Activated CD4-positive, alpha-beta T cell treated with anti-CD3 and anti-CD28 coated beads, Interleukin-2, amount 50 U/mL, for 24 hours (primary cell): ENCODE data around the gene KPRP.

Experiments
- DNase-seq, 2 donors: peaks; one replicate each; pipeline ENCODE4 v3.0.0-alpha.2; 2020; ENCODE audit warnings: low read depth in 1 of 2, low spot score in 1 of 2

Gene KPRP, protein sequence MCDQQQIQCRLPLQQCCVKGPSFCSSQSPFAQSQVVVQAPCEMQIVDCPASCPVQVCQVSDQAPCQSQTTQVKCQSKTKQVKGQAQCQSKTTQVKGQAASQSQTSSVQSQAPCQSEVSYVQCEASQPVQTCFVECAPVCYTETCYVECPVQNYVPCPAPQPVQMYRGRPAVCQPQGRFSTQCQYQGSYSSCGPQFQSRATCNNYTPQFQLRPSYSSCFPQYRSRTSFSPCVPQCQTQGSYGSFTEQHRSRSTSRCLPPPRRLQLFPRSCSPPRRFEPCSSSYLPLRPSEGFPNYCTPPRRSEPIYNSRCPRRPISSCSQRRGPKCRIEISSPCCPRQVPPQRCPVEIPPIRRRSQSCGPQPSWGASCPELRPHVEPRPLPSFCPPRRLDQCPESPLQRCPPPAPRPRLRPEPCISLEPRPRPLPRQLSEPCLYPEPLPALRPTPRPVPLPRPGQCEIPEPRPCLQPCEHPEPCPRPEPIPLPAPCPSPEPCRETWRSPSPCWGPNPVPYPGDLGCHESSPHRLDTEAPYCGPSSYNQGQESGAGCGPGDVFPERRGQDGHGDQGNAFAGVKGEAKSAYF

DNA sequence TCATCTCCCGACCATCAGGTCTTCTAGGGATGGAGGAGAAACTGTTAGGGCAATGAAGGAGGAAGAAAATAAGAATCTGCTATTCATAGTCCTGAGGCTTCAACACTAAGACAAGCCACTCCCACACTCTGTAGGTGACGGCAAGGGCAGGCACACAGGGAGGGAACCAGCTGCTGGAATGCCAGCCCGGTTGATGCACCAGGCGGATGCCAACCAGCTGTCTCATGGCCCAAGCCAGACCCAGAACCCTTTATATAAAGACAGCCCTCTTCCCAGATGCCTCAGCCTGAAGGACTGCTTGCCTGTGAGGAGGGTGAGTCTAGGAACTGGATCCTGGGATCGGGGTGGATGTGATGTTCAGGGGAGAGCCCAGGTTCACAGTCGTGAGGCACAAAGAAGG, at the start of gene KPRP:
TSS of gene KPRP (plus strand) at position 279 of the 400 bp plus-strand sequence. CDS start 1,564 bp downstream, outside the sequence.
- no peak for DNase-seq

DNA sequence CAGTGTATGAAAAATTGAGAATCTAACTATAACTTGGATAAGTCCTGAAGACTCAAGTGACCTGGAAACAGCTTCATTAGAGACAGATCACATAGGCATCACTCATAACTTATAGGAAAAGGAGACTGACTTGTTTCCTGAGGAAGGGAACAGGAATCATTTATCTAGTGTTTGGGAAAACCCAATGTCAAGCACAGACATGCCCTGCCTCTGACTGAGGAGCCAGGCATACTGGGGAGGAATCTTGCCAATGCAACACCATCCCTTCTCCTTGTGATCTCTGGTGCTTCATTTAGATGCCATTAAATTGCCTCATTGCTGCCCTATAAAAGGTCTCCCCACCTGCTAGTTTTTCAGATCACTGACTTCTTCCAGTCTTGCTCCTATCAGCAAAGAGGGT, 39.6 kb upstream of the KPRP start:
- no peak for DNase-seq

DNA sequence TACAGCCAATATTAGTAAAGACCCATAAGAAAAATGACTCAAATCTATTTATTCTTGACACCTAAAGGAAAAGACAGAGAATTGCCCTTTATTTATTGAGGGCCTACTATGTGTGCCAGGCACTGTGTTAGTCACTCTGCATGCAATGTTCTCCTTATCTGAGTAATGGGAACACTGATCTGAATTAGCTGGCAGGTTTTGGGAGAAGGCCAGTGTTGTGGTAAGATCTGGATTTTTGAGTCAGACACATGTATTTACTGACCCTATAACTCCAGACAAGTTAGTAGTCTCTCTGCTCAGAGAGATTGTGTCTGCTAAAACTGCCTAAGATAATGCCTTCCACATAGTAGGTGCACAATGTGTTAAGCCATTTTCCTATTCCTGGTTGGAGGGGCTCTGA, 32.6 kb upstream of the KPRP start:
- DNase-seq, result no peak

DNA sequence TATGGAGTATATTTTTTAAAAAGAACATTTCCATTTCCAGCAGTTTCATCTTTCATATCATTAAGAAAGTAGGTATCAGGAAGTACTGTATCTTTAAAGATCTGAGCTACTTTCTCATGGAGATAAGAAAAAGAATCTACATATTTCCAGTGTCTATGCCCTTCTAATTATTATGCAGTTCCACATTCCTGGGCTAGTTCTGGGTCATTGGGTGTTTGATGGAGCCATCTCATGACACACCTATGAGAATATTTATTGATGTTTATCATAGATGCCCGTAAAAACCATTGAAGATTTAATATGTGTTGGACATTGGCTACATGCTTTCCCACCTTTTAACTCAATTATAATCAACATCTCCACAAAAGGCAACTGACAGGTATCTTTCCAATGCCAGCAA, 28.8 kb upstream of the KPRP start:
- DNase-seq, result no peak

DNA sequence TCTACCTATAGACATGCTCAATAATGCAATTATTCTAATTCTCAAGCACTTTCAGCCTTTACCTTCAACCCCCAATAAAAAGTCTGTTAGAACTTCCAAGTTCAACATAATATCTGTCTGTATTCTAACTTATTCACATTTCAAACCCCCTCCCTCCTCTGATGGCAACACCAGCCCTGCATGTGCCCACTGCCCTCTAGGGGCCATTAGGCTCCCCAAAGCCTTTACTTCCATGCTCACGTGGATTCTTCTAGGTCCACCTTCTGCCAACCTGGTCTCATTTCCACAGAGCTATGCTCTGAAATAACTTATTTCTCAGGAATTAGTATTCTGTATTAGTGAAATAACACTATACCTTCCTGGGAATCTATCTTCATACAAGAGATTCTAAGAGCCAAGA, 22.2 kb upstream of the KPRP start:
- DNase-seq, result no peak

DNA sequence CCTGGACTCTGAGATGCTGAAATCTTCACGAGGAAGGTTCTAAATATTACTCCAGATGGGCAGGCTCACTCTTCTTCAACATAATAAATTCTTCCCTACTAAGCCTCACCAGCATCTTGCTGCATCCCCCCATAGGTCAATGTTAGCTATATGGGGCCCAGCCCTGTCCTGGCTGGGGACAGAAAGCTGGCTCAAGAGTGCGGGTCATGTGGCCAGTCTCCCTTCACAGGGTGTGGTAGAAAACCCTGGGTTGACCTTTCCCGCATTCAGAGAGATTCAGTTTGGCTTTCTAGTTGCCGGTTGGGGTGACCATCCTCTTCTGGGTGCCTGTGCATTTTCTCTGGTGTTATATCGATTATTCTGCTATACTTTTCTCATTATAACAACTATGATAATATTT, 19.8 kb upstream of the KPRP start:
- no peak for DNase-seq

DNA sequence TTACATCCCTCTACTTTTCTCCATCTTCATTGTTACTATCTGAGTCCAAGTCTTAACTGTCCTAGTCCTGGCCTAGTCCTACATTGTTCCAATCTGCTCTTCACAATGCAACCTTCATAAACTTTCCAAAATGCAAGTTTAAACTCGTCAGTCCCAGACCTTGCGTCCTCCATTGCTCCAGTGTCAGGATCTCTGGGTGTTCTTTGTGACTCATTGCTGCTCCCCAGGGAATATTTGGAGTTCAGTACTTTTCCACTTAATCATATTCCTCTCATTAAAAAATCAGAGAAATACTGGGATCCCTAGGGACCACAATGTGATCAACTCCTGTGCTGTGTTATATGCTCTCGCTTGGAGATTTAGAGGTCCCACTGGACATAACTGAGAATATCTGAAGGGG, 18.0 kb upstream of the KPRP start:
- DNase-seq, result no peak

DNA sequence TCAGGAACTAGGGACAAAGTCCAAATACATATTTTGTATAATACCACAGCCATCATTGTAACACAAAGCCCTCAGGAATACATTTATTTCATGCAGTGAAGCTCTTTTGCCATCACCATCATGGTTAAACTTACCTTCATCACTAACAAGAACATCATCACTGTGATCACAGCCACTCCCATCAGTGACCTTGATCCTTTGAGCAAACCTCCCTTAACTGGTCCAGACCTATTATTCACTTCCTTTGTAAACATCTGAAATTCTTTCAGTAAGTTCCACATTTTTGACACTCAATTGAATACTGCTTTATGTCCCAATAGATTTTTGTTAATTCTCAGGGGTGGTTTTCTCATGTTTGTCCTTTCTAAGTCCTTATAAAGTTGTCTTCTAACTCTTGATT, 16.2 kb upstream of the KPRP start:
- DNase-seq, result no peak

DNA sequence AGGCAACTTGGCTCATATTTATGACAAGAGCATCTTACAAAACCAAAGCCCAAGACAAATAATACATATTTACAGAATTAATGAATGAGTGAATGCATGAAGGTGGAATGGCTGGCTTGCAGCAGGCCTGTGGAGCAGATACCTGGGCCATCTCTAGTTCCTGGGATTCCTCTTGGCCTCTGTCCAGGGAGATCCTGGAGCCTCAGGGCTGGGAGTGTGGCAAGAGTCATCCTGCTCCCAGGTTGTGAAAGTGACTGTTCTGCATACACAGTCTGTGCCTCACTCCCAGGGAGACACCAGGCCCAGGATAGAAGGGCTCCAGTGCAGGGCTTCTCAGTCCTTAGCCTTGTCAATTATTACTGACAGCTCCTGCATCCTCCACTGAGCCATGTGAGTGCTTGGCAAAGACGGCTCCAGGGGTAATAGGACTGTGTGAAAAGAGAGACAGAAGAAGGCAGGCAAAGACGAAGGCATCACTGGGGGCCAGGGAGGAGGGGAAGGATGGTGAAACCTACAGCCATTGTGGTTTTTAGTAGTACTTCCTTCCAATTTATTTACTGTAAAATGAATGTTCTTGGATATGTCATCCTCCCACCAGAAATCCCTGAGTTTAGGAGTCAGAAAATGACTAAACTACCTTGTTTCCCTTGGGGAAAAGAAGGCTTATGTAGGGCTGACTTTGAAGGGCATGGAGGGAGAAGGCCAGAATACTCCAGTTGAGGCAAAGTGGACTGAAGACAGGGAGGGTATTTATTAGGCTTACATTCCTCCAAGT, 14.3 kb upstream of the KPRP start:
- DNase-seq, result no peak

DNA sequence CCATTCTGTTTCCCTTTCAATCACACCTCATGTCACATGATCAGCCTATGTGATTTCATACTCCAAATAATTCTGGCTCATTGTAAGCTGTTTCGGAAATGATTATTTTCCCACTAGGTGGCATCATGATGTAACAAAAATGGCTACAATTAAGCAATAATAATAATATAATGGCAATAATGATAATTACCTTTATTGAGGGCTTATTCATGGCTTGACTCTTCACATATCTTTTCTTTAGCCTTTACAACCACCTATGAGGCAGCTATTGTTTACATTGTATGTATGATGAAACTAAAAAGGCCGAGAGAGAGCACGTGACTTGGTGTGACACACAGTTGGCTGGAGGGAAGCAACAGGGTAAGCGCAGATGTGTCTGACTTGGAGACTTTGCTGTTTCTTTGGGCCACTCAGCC, 12.5 kb upstream of the KPRP start:
- DNase-seq, result no peak

DNA sequence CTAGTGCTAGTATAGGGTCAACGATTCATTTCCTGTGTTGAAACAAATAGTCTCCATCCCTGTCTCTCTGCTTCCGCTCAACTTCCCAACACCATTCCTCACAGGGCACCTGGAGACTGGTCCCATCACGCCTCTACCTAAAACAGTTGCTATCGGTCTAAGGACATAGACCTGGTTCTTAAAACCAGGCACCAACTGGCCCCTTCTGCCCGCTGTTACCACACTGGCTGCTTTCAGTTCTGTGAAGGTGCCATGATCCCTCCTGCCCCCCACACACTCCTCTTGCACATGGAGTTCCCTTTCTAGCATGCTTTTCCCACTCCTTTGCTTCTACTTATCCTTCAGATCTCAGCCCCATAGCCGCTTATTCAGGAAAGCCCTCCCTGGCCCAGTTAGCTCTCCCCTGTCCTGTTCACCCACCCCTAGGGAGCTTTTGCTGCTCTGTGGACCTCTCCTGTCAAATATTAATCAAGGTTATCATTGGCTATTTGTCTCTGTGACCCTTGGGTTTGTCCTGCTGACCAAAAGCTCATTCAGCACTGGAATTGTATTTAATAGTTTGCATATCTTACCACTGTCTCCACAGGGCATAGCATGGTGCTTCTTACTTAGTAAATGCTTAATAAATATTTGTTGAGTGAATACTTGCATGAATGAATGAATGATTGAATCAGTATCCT, 11.9 kb upstream of the KPRP start:
- DNase-seq, result no peak

DNA sequence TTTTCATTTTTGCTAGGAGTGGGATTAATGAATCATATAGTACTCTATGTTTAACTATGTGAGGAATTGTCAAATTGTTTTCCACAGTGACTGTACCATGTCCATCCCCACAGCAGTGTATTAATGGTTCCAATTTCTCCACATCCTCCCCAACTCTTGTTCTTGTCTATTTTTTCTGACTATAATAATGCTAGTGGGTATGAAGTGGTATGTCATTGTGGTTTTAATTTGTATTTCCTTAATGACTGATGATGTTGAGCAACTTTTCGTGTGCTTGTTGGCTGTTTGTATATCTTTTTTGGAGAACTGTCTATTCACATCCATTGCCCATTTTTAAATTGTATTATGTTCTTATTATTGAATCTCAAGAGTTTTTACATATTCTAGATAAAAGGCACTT, 10.0 kb upstream of the KPRP start:
- DNase-seq, result no peak

DNA sequence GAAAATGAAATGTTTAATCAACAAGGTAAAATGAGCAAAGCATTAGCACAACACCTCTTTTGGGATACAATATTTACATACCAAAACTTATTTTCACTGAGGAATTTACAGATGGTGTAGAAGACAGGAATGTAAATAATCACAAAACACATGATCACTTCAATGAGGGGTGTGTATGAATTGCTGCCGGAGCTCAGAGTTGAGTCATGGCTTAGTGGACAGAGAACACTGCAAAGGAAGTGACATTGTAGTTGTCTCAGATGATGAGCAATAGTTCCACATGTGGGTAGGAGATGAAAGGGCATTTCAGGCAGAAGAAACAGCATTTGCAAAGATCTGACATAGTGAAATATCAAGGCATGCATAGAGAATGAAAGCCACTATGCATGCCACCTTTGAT, 5.6 kb upstream of the KPRP start:
- no peak for DNase-seq

DNA sequence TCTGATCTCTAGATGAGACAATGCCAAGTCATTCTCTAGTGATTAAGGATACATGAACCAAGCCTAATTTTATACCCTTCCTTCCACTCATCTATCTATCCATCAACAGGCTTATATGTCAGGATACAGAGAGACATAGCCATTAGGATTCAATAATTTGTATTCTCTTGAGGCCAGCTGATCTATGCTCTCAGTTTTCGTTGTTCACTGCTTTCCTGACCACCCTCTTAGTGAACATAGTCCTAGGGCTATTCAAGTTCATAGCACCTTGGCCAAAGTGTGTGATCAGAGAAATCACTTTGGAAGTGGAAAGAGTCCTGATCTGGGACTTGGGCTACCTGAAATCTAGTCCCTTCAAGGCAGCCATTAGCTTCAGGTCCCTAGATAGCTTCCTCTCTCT, 4.2 kb upstream of the KPRP start:
- DNase-seq, result no peak

DNA sequence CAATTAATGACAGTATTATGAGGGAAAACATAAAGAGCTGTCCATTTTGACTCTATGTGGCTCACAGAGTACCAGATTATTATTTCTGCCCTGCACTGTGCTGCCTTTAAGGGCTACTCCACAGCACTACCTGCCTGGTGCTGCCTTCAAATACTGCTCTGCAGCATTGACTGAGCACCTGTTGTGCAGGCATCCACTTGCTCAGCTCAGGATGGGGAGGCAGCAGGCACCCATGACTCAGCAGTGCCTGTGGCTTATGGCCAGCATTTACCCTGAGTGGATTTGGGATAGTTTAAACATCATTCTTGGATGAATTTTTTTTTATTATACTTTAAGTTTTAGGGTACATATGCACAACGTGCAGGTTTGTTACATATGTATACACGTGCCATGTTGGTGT, 953 bp upstream of the KPRP start:
- DNase-seq, result no peak

DNA sequence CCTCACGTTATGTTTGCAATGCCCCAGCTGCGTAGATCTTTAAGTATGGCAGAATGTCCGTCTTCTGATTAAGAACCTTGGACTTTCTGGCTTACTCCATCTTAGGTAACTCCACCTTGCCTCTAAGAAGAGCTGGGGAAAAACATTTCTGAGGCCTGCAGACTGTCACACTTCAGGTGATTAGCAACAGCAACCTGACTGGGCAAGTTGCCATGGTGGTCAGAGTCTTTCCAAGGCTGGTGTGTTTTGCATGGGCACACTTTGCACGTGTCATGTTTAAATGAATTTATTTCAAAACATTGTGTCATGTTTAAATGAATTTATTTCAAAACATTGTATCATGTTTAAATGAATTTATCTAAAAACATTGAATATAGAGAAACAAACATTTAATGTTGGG, 811 bp downstream of the KPRP start:
- no peak for DNase-seq

DNA sequence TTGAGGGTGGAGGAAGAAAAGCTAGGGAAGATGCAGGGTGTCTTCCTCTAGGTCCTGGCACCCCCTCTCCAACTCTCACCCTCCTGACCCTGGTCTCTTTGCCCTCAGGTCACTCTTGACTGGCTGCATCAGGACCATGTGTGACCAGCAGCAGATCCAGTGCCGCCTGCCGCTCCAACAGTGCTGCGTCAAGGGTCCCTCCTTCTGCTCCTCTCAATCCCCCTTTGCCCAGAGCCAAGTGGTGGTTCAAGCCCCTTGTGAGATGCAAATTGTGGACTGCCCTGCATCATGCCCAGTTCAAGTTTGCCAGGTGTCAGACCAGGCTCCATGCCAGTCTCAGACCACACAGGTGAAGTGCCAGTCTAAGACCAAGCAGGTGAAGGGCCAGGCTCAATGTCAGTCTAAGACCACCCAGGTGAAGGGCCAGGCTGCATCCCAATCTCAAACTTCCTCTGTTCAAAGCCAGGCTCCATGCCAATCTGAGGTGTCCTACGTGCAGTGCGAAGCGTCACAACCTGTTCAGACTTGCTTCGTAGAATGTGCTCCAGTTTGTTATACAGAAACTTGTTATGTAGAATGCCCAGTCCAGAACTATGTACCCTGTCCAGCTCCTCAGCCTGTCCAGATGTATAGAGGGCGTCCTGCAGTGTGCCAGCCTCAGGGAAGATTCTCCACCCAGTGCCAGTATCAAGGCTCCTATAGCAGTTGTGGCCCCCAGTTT, 1.8 kb downstream of the KPRP start:
- no peak for DNase-seq

DNA sequence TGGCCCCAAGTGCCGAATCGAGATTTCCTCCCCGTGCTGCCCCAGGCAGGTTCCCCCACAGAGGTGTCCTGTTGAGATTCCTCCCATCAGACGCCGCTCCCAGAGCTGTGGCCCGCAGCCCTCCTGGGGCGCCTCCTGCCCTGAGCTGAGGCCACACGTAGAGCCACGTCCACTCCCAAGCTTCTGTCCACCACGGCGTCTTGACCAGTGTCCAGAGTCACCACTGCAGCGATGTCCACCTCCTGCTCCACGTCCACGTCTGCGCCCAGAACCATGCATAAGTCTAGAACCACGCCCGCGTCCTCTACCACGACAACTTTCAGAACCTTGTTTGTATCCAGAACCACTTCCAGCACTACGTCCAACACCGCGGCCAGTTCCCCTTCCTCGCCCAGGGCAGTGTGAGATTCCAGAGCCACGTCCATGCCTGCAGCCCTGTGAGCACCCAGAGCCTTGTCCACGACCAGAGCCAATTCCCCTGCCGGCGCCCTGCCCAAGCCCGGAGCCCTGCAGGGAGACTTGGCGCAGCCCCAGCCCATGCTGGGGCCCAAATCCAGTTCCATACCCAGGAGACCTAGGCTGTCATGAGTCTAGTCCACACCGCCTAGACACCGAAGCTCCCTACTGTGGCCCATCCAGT, 2.8 kb downstream of the KPRP start:
- DNase-seq, result no peak

DNA sequence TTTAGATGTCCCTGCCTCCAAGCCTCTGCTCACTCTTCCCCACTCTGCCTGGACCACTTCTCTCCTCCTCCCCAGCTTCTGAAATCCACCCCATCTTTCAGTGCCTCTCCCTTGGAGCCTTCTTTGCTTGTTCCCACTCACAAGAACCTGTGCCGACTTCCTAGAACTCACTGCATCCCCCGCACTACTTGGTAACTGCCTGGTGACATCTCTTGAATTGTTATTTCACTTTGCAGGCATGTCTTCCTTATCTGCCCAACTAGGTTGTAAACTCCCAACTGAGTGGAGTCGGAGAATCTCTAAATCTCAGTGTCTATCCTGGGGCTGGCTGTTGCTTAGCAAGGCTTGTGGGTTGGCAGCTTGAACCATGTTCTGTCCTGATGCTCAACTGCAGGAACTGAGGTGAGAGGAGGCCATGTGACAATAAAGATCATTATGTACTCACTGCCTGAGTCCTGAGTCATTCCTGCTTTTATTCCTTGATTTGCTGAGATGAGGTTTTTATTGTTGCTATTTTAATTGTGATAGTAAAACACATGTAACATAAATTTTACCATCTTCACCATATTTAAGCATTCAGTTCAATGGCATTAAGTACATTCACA, 3.9 kb downstream of the KPRP start:
- DNase-seq, result no peak

DNA sequence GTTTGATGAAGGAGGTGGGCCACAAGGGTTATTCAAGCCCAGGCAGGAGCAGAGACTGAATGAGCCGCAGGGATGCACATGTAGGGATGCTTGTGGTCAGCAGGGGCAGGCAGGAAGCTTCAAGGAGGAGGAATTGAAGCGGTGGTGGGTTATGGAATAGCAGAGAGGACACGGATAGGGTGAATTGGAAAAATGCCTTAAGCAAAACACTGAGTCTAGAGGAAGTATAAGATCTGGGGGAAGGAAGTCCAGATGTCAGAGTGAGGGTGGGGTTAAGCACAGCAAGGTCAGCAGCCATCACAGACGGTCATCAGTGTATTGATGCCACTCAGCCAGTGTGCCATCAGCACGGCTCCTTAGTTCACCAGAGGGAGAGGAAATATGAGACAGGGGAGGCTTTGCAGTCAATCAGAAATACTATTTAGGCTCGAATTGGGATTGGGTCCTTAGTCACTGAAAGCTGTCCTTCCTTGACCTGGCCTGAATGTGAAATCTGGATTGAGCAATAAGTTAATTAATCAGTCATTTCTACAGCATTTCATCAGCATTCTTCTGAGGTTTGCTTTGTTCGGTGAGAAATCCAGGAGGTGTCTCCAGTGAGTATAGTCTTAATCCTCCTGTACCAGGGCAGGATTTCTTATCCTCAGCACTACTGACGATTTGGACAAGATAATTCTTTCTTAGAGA, 11.2 kb downstream of the KPRP start:
- no peak for DNase-seq
